Measurements from ENCODE around the gene TPRG1. TPM values are rescaled to one million over a fixed set of nuclear protein-coding genes. Genes with fewer than 3 reads are reported as not detected.

The TPRG1 gene
- total and polyA plus RNA-seq, 8 donors, result 0.12 to 4.4 (median 1.2) TPM; not detected in 1

- ATAC-seq, result no peak
- Histone ChIP-seq H3K4me3 (no peak overlapping the region), H3K27ac (no peak overlapping the region), H3K9me3 (no peaks in the 10 kb centered on the region), H3K27me3 (no peaks in the 10 kb centered on the region), H3K4me1 (no peaks in the 10 kb centered on the region), H3K36me3 (no peaks in the 10 kb centered on the region)
- intact Hi-C loops (cut with DNase I), result no loop called here
- DNase-seq, result no peak
- WGBS, 2 donors, result 85 to 94% methylated on average over 5 of the region's 5 CpGs
- no peak for FAIRE-seq
- no peak for TF ChIP-seq CTCF (IDR thresholded peaks at IDR 0.05)
Measured at GRCh38 chr3:189238071-189238470, 66.3 kb downstream of the TPRG1 start.

- H3K36me3 ChIP-seq, result no peaks in the 10 kb centered on the region
- TF ChIP-seq CTCF (IDR thresholded peaks at IDR 0.05), result no peak
- no peak overlapping the region for H3K4me3 ChIP-seq
- FAIRE-seq (no peak), DNase-seq (no peak), ATAC-seq (no peak)
- H3K4me1 ChIP-seq, result no peaks in the 10 kb centered on the region
- H3K27me3 ChIP-seq, result no peaks in the 10 kb centered on the region
- H3K27ac ChIP-seq, result no peak overlapping the region
- 75 to 84% methylated on average over 5 of the region's 5 CpGs for WGBS, 2 donors
- no peaks in the 10 kb centered on the region for H3K9me3 ChIP-seq
- intact Hi-C loops (cut with DNase I), result no loop called here
Measured at GRCh38 chr3:189239616-189240015, 67.8 kb downstream of the TPRG1 start.

DNA sequence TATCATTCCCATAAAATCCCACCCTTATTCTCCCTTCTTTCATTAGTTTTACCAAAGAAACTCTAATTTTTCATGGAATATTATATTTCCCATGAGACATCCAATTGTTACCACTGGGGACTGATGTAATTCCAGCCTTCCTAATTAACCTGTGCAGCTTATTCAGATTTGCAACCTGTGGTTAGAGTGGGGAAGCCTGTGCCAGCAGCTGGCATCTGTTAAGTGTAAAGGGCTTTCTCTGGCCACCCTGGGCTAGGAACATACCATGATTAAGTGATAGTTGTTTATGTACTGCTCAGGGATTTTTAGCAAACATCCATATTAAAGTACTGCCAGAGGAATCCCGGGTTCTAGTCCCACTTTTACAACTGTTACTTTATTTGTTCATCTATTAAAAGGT lies 78.2 kb downstream of the TPRG1 start:
- Histone ChIP-seq H3K9me3 (no peaks in the 10 kb centered on the region), H3K4me3 (no peak overlapping the region), H3K27ac (no peak overlapping the region), H3K36me3 (no peaks in the 10 kb centered on the region), H3K4me1 (no peaks in the 10 kb centered on the region), H3K27me3 (no peaks in the 10 kb centered on the region)
- intact Hi-C loops (cut with DNase I), result no loop called here
- ATAC-seq (no peak), DNase-seq (no peak), FAIRE-seq (no peak)
- WGBS, 2 donors, result 31 to 48% methylated on average over 1 of the region's 1 CpG
- TF ChIP-seq CTCF (IDR thresholded peaks at IDR 0.05), result no peak

GRCh38 chr3:189258261-189258660 lies 86.5 kb downstream of the TPRG1 start:
- ATAC-seq, result no peak
- Histone ChIP-seq H3K4me1 (no peaks in the 10 kb centered on the region), H3K9me3 (no peaks in the 10 kb centered on the region), H3K27me3 (no peaks in the 10 kb centered on the region), H3K36me3 (no peaks in the 10 kb centered on the region), H3K27ac (no peak overlapping the region), H3K4me3 (no peak overlapping the region)
- no peak for DNase-seq
- intact Hi-C loops (cut with DNase I), result no loop called here
- WGBS, 2 donors, result 62 to 66% methylated on average over 3 of the region's 3 CpGs
- no peak for FAIRE-seq
- TF ChIP-seq CTCF (IDR thresholded peaks at IDR 0.05), result no peak

GRCh38 chr3:189260556-189261493 lies 89.1 kb downstream of the TPRG1 start:
- H3K4me3 ChIP-seq, result no peak overlapping the region
- DNase-seq (no peak), FAIRE-seq (no peak), ATAC-seq (no peak)
- no peaks in the 10 kb centered on the region for H3K4me1 ChIP-seq
- no peak for TF ChIP-seq CTCF (IDR thresholded peaks at IDR 0.05)
- intact Hi-C loops (cut with DNase I), result no loop called here
- no peaks in the 10 kb centered on the region for H3K36me3 ChIP-seq
- H3K27ac ChIP-seq, result no peak overlapping the region
- WGBS, 2 donors, result 76 to 83% methylated on average over 11 of the region's 11 CpGs
- H3K9me3 ChIP-seq, result no peaks in the 10 kb centered on the region
- no peaks in the 10 kb centered on the region for H3K27me3 ChIP-seq

All from pancreas (tissue), 10 donors.